Activated B cell treated with CpG ODN at 0.5 μM for 24 hours (primary cell): ENCODE results near the gene SLC39A8. TPM values are rescaled to one million over a fixed set of nuclear protein-coding genes. Genes with fewer than 3 reads are reported as not detected.

ENCODE experiments used
- ATAC-seq: fragments of 200-7000 bp; cut with Tn5 transposase; one replicate; pipeline ENCODE4 v1.10.0; 2021; ENCODE audit warnings: low read depth, mild to moderate bottlenecking, moderate library complexity
- CTCF ChIA-PET: fragments of 350-600 bp; sonication (Branson Sonifier 250); formaldehyde crosslinking; loops from one replicate; lab custom pipeline; 2021; ENCODE audit warnings: antibody characterized with exemption; lab: Charles Lee
- POLR2A ChIA-PET: fragments of 350-600 bp; sonication (Branson Sonifier 250); formaldehyde crosslinking; loops from one replicate; lab custom pipeline; 2021; ENCODE audit warnings: antibody characterized with exemption; lab: Charles Lee
- DNase-seq: peaks from one replicate; pipeline ENCODE4 v3.0.0; 2022
- H3K27ac Mint-ChIP-seq: one replicate; pipeline ENCODE4 v1.8.0; 2020; ENCODE audit warnings: mixed read lengths
- H3K27me3 Mint-ChIP-seq: one replicate; pipeline ENCODE4 v1.8.0; 2021; ENCODE audit warnings: mixed read lengths
- H3K36me3 Mint-ChIP-seq: one replicate; pipeline ENCODE4 v1.8.0; 2021; ENCODE audit warnings: low read depth, mixed read lengths
- H3K4me1 Mint-ChIP-seq: one replicate; pipeline ENCODE4 v1.8.0; 2021; ENCODE audit warnings: mixed read lengths
- H3K4me3 Mint-ChIP-seq: one replicate; pipeline ENCODE4 v1.8.0; 2020; ENCODE audit warnings: mild to moderate bottlenecking, mixed read lengths
- H3K9me3 Mint-ChIP-seq: one replicate; pipeline ENCODE4 v1.8.0; 2020; ENCODE audit warnings: mixed read lengths
- intact Hi-C: fragments of 100-400 bp; cut with micrococcal nuclease; formaldehyde crosslinking; loops from one replicate; pipeline ENCODE4 v1.15.1; 2024
- total RNA-seq: library from RNA; stranded (reverse); gene quantifications from 2 replicates; pipeline ENCODE4 v1.2.3, GENCODE V29; 2022
- TF ChIP-seq, protein P1 (sequence below): fragments of 200-600 bp; IDR thresholded peaks from one replicate; pipeline ENCODE4 v1.8.0; 2022; ENCODE audit warnings: antibody characterized with exemption, mild to moderate bottlenecking

Gene SLC39A8
- total RNA-seq = 17.9 and 18.1 TPM in 2 replicates

DNA sequence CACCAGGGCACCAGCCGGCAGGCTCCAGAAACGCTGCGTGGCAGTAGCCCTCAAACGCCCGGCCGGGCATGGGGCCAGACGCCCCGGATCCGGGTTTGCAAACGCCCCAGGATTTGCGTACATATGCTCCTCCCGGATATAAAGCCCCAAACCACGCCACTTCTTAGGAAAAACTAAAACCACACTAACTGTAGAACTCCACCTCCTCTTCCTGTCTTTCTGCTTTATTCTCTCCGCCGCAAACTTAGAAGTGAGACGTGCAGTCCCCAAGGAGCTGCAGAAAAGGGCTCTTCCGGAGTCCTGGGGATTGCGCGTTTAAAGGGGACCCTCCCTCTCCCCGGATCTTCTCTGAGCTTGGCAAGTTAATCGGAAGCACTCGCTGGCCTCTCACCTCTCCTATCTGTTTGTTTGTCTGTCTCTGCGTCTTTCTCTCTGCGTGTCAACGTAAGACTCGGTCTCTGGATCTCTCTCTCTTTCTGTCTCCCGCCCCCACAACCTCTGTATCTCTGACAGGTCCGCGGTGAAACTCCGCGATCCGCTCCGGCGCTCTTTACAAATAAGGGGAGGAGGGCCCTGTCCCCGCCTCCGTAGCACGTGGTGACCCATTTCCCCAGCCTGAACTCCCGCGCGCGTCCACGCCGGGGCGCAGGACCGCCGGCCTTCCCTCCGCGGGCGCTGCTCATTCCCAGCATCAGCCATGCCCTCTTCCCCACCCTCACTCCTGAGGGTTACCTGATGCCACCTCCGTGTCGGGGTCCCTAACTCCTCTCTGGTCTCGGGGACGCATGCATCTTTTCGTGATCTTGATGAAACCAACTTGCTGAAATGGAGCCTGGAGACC, at the start of gene SLC39A8:
Gene SLC39A8, minus strand, starts transcription at position 529 of the 841 bp plus-strand sequence. CDS start 820 bp downstream, outside the sequence.
- H3K27me3 Mint-ChIP-seq = no peaks in the 10 kb centered on the region

DNA sequence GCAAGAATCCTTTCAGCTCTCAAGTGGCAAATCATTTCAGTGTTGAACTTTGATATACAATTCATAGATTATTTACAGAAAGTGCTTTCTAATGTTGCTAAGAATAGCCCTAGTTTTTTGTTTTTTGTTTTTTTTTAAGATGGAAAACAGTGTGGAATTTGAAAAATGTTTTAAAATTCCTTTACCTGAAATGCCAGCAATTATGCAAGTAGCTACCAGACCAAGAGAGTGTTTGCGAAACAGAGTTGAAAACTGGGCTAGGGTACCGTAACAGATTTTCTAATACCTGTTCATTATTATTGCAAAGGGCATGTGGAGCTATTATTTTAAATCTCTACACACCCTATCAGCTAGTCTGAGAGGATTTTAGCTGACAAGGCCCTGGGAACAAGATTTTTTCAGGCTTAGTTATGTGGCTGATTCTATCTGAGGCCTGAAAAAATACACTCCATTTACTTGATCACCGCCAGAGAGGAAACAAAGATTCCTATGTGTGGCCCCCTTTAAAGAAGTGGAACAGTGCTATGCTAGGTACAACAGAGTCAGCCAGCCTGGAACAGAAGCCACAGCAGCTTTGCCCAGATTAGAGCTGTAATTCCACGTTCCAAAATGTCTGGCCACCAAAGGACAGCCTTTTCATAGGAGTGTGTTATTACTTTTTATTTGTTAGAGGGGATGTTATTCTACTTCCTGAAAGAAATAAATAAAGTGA, 46.9 kb upstream of the SLC39A8 start:
- CTCF ChIA-PET = no interaction called here
- intact Hi-C loops = no loop called here

More for the DNA sequence above, at the start of gene SLC39A8:
- ATAC-seq = peak; percentile 87
- H3K36me3 Mint-ChIP-seq = peaks cover 4% of the 10 kb centered on the region
- TF ChIP-seq, protein P1, sequence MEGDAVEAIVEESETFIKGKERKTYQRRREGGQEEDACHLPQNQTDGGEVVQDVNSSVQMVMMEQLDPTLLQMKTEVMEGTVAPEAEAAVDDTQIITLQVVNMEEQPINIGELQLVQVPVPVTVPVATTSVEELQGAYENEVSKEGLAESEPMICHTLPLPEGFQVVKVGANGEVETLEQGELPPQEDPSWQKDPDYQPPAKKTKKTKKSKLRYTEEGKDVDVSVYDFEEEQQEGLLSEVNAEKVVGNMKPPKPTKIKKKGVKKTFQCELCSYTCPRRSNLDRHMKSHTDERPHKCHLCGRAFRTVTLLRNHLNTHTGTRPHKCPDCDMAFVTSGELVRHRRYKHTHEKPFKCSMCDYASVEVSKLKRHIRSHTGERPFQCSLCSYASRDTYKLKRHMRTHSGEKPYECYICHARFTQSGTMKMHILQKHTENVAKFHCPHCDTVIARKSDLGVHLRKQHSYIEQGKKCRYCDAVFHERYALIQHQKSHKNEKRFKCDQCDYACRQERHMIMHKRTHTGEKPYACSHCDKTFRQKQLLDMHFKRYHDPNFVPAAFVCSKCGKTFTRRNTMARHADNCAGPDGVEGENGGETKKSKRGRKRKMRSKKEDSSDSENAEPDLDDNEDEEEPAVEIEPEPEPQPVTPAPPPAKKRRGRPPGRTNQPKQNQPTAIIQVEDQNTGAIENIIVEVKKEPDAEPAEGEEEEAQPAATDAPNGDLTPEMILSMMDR = no peak
- peak within 1 kb of the TSS; percentile 89 for H3K4me3 Mint-ChIP-seq
- H3K9me3 Mint-ChIP-seq = no peaks in the 10 kb centered on the region
- peak; percentile 82 for DNase-seq
- intact Hi-C loops = loop anchor here (1.0 to 10.0 kb wide), 13 partner anchors 45 to 998 kb away; partner anchors contain the start of genes BANK1, BDH2, CENPE and CISD2
- ChIA-PET CTCF (interaction anchor here (1.0 kb wide), 1 partner anchor 86 kb away, joined by 5 read pairs; no protein-coding TSS in a partner anchor), POLR2A (interaction anchor here (0.5 to 2.5 kb wide), 12 partner anchors 86 to 1327 kb away, joined by 3 to 18 read pairs (median 4); partner anchors contain the start of genes CISD2, MANBA and UBE2D3)
- peaks cover 34% of the 10 kb centered on the region for H3K4me1 Mint-ChIP-seq
- H3K27ac Mint-ChIP-seq = peak within 1 kb of the TSS; percentile 93

DNA sequence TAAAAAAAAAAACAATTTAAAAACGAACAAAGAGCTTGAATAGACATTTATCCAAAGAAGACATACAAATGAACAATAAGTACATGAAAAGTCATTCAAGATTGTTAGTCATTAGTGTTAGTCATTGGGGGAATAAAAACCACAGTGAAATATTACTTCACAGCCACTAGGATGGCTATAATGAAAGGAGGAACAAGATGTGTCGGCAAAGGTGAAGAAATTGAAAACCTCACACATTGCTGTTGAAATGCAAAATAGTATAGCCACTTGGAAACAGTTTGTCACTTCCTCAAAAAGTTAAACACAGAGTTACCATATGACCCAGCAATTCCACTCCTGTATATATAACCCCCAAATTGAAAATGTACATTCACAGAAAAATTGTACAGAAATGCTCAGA, 45.2 kb upstream of the SLC39A8 start:
- TF ChIP-seq, protein P1 = no peak
- DNase-seq = no peak

More for the DNA sequence above, 46.9 kb upstream of the SLC39A8 start:
- H3K4me1 Mint-ChIP-seq = peaks cover 13% of the 10 kb centered on the region
- TF ChIP-seq, protein P1 = no peak
- H3K4me3 Mint-ChIP-seq = no peak overlapping the region
- POLR2A ChIA-PET = no interaction called here
- no peak overlapping the region for H3K27ac Mint-ChIP-seq
- DNase-seq (no peak), ATAC-seq (no peak)
- no peaks in the 10 kb centered on the region for H3K9me3 Mint-ChIP-seq
- H3K36me3 Mint-ChIP-seq = no peaks in the 10 kb centered on the region
- H3K27me3 Mint-ChIP-seq = peaks cover 6% of the 10 kb centered on the region

DNA sequence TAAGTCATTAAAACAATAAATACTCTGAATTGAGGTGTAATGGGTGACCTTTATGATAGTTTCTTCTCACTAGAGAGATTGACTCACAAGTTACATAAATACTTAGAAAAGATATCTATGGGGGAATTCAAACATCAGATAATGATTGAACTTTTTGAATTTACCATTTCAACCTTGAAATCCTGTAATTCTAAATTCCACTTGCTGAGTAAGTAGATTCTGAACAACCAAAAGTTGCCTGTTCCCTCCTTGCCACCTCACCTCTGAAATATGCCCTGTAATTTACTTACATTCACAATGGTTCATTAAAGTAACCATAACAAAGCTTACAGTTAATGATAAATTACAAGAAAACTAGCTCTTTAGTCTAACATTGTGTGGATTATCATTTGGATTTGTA, 43.3 kb upstream of the SLC39A8 start:
- POLR2A ChIA-PET = interaction anchor here (0.5 kb wide), 1 partner anchor 36 kb away, joined by 4 read pairs; no protein-coding TSS in a partner anchor
- Mint-ChIP-seq H3K4me1 (peaks cover 13% of the 10 kb centered on the region), H3K4me3 (no peak overlapping the region), H3K27ac (no peak overlapping the region), H3K36me3 (no peaks in the 10 kb centered on the region), H3K9me3 (no peaks in the 10 kb centered on the region), H3K27me3 (peaks cover 23% of the 10 kb centered on the region)
- intact Hi-C loops = no loop called here
- no peak for ATAC-seq
- CTCF ChIA-PET = no interaction called here
- TF ChIP-seq, protein P1 = no peak
- DNase-seq = no peak

More for the DNA sequence above, 45.2 kb upstream of the SLC39A8 start:
- ChIA-PET CTCF (interaction anchor here (0.6 kb wide), 1 partner anchor 1746 kb away, joined by 3 read pairs; no protein-coding TSS in a partner anchor), POLR2A (no interaction called here)
- H3K9me3 Mint-ChIP-seq = no peaks in the 10 kb centered on the region
- no peak overlapping the region for H3K27ac Mint-ChIP-seq
- H3K4me1 Mint-ChIP-seq = peaks cover 13% of the 10 kb centered on the region
- intact Hi-C loops = loop anchor here (1.0 kb wide), 2 partner anchors 41 to 45 kb away; partner anchors contain the start of gene SLC39A8
- no peaks in the 10 kb centered on the region for H3K36me3 Mint-ChIP-seq
- peak; percentile 91 for ATAC-seq
- H3K27me3 Mint-ChIP-seq = peaks cover 12% of the 10 kb centered on the region
- H3K4me3 Mint-ChIP-seq = no peak overlapping the region
